Testis (tissue), 3 donors: ENCODE results near the gene SHC1. TPM values are rescaled to one million over a fixed set of nuclear protein-coding genes. Genes with fewer than 3 reads are reported as not detected.

Experiments
- DNase-seq: peaks from one replicate; pipeline ENCODE4 v3.0.0-alpha.2; 2019
- H3K27ac ChIP-seq, 2 donors: fragments of 200-600 bp; sonication (generic); one replicate each; pipeline ENCODE4 v1.5.1; 2019
- H3K27me3 ChIP-seq: fragments of 200-600 bp; sonication (generic); one replicate; pipeline ENCODE4 v1.5.1; 2019
- H3K36me3 ChIP-seq: fragments of 200-600 bp; sonication (generic); one replicate; pipeline ENCODE4 v1.5.1; 2017; ENCODE audit warnings: low read depth; ENCODE audit errors: missing control alignments
- H3K4me1 ChIP-seq: fragments of 200-600 bp; sonication (generic); one replicate; pipeline ENCODE4 v1.5.1; 2019
- H3K4me3 ChIP-seq, 2 donors: fragments of 200-600 bp; sonication (generic); one replicate each; pipeline ENCODE4 v1.5.1; 2017 to 2019
- H3K9me3 ChIP-seq: fragments of 200-600 bp; sonication (generic); one replicate; pipeline ENCODE4 v1.5.1; 2017
- CTCF ChIP-seq, 3 experiments: fragments of 450-650 bp in 2 of 3; fragments of 200-600 bp in 1 of 3; sonication (generic) in 1 of 3; IDR thresholded peaks; one replicate each; pipeline ENCODE4 v1.5.1; 2016 to 2019; ENCODE audit warnings: antibody characterized with exemption in 3 of 3, mild to moderate bottlenecking in 2 of 3, moderate library complexity in 1 of 3
- POLR2A ChIP-seq: fragments of 450-650 bp; IDR thresholded peaks from one replicate; pipeline ENCODE4 v1.6.1; 2017; ENCODE audit warnings: antibody characterized with exemption, mild to moderate bottlenecking, moderate library complexity
- WGBS, 2 donors: methylation state at CpG; one replicate each; pipeline ENCODE4 v1.1.5; 2018; 5-methylcytosine and 5-hydroxymethylcytosine counted together
- intact Hi-C: fragments of 100-400 bp; cut with DNase I; formaldehyde crosslinking; loops from one replicate; pipeline ENCODE4 v1.15.1; 2023; ENCODE audit warnings: low total_unique reads
- polyA plus RNA-seq: library from polyadenylated mRNA; stranded (reverse); fragments of 350-450 nt; fragmentation: Illumina TruSeq; extraction: RNeasy Lipid Tissue Mini Kit (QIAGEN cat#74804); gene quantifications from one replicate; pipeline ENCODE4 v1.2.3, GENCODE V29; 2014; ENCODE audit warnings: low read depth, low replicate concordance; ENCODE audit not compliant: insufficient read depth
- total RNA-seq, 2 donors: library from RNA; depleted of rRNA; stranded (reverse); fragments of >200 nt; gene quantifications; one replicate each; pipeline ENCODE4 v1.2.3, GENCODE V29; 2016

SHC1 gene
- total and polyA plus RNA-seq, 3 donors from 2014 or later = 47.9 to 59.3 (median 49.0) TPM

- no peak overlapping the region for H3K4me3 ChIP-seq
- no peak overlapping the region for H3K27ac ChIP-seq
- no peaks in the 10 kb centered on the region for H3K36me3 ChIP-seq
- peaks cover 30% of the 10 kb centered on the region for H3K4me1 ChIP-seq
- WGBS, 2 donors = 92 to 94% methylated on average over 11 of the region's 11 CpGs
- TF ChIP-seq CTCF (IDR thresholded peaks at IDR 0.05) (no peak), POLR2A (no peak)
- intact Hi-C loops = no loop called here
- H3K9me3 ChIP-seq = no peaks in the 10 kb centered on the region
- no peaks in the 10 kb centered on the region for H3K27me3 ChIP-seq
- no peak for DNase-seq
Observed at GRCh38 chr1:154948079-154948478, 22.5 kb downstream of the SHC1 start.

DNA sequence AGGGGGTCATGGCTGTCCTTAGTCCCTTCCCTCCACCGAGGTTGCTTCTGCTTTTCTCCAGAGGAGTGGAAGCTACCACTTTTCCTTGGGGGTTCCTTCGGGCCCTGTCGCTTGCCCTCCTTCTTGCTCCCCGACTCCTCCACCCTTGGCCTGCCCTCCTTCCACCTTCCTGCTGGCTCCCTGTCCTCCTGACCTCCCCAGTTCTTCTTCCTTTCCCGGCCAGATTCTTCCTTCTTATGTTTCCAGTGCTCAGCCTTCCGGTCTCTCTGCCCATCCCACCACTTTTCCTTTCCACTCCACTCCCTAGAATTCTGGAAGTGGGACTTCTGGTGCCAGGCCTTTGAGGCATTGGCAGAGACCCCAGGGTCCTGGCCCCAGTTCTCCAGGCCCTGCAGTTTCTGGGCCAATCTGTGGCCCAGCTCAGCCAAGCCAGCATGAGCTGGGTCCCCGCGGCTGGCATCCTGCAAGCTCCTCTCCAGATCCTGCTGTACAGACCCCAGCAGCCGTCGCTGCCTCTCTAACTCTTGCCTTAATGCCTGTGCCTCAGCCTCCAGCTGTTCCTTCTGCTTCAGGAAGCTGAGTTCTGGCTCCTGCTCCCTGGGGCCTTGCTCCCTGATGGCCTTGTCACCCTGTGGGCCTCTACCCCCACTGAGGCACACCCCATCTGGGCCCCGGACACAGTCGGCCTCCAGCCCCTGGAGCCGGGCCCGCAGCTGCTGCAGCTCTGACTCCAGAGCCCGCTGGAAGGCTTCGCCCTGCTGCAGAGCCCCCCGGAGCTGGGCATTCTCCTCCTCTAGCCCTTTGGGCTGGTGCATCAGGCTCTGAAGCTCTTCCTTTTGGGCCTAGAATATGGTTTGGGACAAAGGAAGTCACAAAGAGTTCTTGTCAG lies 24.3 kb downstream of the SHC1 start:
- 65 to 72% methylated on average over 15 to 17 of the region's 17 CpGs for WGBS, 2 donors
- Histone ChIP-seq H3K36me3 (no peaks in the 10 kb centered on the region), H3K27ac (no peak overlapping the region), H3K9me3 (no peaks in the 10 kb centered on the region), H3K27me3 (no peaks in the 10 kb centered on the region), H3K4me3 (no peak overlapping the region), H3K4me1 (peaks cover 32% of the 10 kb centered on the region)
- intact Hi-C loops = no loop called here
- DNase-seq = no peak
- TF ChIP-seq CTCF (IDR thresholded peaks at IDR 0.05) = no peak
- no peak for TF ChIP-seq POLR2A

GRCh38 chr1:154945160-154945961 lies 25.2 kb downstream of the SHC1 start:
- 79 to 86% methylated on average over 11 to 15 of the region's 15 CpGs for WGBS, 2 donors
- Histone ChIP-seq H3K4me3 (no peak overlapping the region), H3K9me3 (no peaks in the 10 kb centered on the region), H3K4me1 (peaks cover 37% of the 10 kb centered on the region), H3K27ac (peak overlapping the region in 1 of 2 donors; percentile 56), H3K27me3 (no peaks in the 10 kb centered on the region), H3K36me3 (no peaks in the 10 kb centered on the region)
- intact Hi-C loops = no loop called here
- DNase-seq = no peak
- TF ChIP-seq CTCF (IDR thresholded peaks at IDR 0.05) (no peak), POLR2A (no peak)

DNA sequence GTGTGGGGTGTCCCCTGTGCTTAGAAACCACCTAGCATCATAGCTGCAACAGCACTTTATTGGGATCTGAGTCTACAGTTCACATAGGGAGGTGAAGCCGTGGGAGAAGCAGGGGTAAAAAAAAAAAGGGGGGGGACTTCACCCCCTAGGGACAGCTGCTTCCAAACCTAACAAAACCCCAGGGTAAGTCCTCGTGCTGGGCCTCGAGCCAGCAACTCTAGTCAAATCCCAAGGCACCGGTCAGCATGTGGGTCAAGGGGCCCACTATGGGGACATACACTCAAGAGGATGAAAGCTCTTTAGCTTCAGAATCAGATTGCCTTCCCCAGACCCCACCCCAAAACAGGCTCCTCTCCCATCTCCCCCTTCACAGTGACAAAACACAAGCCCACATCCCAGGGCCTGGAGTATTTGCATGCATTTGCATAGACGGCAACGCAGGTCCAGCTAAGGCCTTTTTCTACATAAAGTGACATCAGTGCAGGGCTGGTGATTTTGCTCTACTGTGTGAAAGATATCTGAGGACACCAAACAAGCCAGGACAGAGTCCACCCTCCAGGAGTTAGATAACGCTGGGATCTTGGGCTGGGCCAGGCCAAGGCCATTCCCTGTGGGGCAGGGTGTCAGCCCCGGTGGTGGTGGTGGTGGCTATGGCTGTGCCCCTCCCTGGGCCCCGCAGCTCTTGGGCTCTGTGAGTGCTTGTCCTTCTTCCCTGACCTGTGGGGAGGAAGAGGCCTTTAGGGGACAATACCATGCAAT lies 26.0 kb downstream of the SHC1 start:
- intact Hi-C loops = no loop called here
- 32 to 47% methylated on average over 8 to 9 of the region's 9 CpGs for WGBS, 2 donors
- Histone ChIP-seq H3K4me3 (no peak overlapping the region), H3K36me3 (no peaks in the 10 kb centered on the region), H3K27ac (peak overlapping the region in 1 of 2 donors; percentile 56), H3K4me1 (peaks cover 43% of the 10 kb centered on the region), H3K27me3 (no peaks in the 10 kb centered on the region), H3K9me3 (no peaks in the 10 kb centered on the region)
- TF ChIP-seq POLR2A = no peak
- TF ChIP-seq CTCF (IDR thresholded peaks at IDR 0.05) = no peak
- no peak for DNase-seq
